ENCODE data around the gene AP4M1.
"Not testable (repeated sequence)": the region's sequence is repeated elsewhere in the genome, so short reads cannot be mapped to it uniquely, and the experiment has no call there.

Gene AP4M1

DNA sequence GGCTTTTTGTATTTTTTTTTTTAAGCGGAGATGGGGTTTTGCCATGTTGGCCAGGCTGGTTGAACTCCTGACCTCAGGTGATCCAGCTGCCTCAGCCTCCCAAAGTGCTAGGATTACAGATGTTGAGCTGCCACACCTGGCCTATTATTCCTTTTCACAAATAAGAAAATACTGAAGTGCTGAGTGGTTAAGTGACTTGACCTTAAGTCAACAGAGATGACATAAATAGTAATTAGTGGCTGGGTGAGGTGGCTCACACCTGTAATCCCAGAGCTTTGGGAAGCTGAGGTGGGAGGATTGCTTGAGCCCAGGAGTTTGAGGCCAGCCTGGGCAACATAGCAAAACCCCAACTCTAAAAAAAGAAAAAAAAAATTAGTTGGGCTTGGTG is 28.8 kb downstream of the AP4M1 start:
- DNase-seq; H3K27me3 ChIP-seq (replicated peaks in 2 of 5; ENCODE audit: control insufficient read depth in 4 of 5, insufficient read depth in 5 of 5, low read length in 4 of 5); H3K4me3 ChIP-seq (ENCODE audit: control insufficient read depth in 1 of 7, extremely low read depth in 1 of 7, insufficient read depth in 4 of 7, low read depth in 2 of 7, low read length in 6 of 7); H3K36me3 ChIP-seq (ENCODE audit: control insufficient read depth in 4 of 4, insufficient read depth in 4 of 4, low read length in 3 of 4); H3K27ac ChIP-seq (ENCODE audit: insufficient read depth in 1 of 2, low read depth in 1 of 2, low read length in 2 of 2, poor library complexity in 1 of 2, severe bottlenecking in 2 of 2); H3K9me3 ChIP-seq (ENCODE audit: control extremely low read depth in 1 of 5, control insufficient read depth in 4 of 5, insufficient read depth in 2 of 5, low read depth in 1 of 5, low read length in 4 of 5): not testable (repeated sequence)
- 100% methylated on average over 1 of the region's 1 CpG for WGBS (ENCODE audit: insufficient coverage)
- H3K4me1 ChIP-seq (ENCODE audit: control extremely low read depth in 1 of 4, control insufficient read depth in 4 of 4, insufficient read depth in 4 of 4, low read length in 3 of 4) = peaks cover 0 to 28% (median 24%) of the 10 kb centered on the region in 4 experiments
- POLR2A ChIA-PET = interaction anchor here (0.6 kb wide), 1 partner anchor 722 kb away, joined by 4 read pairs; the partner anchor contains the start of genes BUD31 and PDAP1
- CTCF ChIA-PET = interaction anchor here (0.7 to 11.4 kb wide), 15 partner anchors 9 to 89 kb away, joined by 3 to 127 read pairs (median 5); partner anchors contain the start of genes AP4M1, LAMTOR4, MCM7 and PVRIG

DNA sequence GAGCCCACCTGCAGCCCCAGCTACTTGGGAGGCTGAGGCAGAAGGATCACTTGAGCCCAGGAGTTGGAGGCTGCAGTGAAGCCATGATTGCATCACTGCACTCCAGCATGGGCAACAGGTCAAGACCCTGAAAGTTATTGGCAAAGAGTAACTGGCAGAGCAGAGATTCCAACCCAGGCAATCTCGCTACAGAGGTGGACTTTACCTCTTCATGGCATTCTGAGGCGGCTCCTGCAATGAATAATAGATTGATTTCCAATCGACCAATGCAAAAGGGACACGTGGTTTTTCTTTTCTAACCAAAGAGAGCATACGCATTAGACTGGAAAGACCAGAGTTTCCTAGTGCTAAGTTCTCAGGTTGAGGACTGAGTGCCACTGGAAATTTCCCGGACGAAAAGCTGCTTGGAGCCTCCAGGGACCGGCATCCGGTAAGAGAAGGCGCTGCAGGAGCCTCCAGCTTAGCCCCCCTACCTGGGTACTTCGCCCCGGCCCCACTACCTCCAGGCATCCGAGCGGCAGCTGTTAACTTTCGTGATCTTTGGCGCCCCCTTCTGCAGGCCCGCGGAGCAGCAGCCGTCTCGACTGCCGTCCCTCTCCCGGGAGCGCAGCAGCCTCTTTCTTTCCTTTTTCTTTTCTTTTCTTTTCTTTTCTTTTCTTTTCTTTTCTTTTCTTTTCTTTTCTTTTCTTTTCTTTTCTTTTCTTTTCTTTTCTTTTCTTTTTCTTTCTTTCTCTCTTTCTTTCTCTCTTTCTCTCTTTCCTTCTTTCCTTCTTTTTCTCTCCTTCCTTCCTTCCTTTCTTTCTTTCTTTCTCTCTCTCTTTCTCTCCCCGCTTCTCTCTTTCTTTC is 29.4 kb downstream of the AP4M1 start:
- CTCF ChIA-PET = interaction anchor here (0.7 to 11.4 kb wide), 16 partner anchors 10 to 88 kb away, joined by 3 to 127 read pairs (median 4); partner anchors contain the start of genes AP4M1, LAMTOR4, MCM7 and PVRIG
- Histone ChIP-seq H3K27ac (ENCODE audit: insufficient read depth in 1 of 2, low read depth in 1 of 2, low read length in 2 of 2, poor library complexity in 1 of 2, severe bottlenecking in 2 of 2) (no peak overlapping the region), H3K4me3 (ENCODE audit: control insufficient read depth in 1 of 7, extremely low read depth in 1 of 7, insufficient read depth in 4 of 7, low read depth in 2 of 7, low read length in 6 of 7) (peak overlapping the region in 2 of 7 experiments; percentile 4 to 59), H3K27me3 (replicated peaks in 2 of 5; ENCODE audit: control insufficient read depth in 4 of 5, insufficient read depth in 5 of 5, low read length in 4 of 5) (no peaks in the 10 kb centered on the region), H3K36me3 (ENCODE audit: control insufficient read depth in 4 of 4, insufficient read depth in 4 of 4, low read length in 3 of 4) (no peaks in the 10 kb centered on the region), H3K4me1 (ENCODE audit: control extremely low read depth in 1 of 4, control insufficient read depth in 4 of 4, insufficient read depth in 4 of 4, low read length in 3 of 4) (peaks cover 0 to 24% (median 23%) of the 10 kb centered on the region in 4 experiments), H3K9me3 (ENCODE audit: control extremely low read depth in 1 of 5, control insufficient read depth in 4 of 5, insufficient read depth in 2 of 5, low read depth in 1 of 5, low read length in 4 of 5) (no peaks in the 10 kb centered on the region)
- WGBS (ENCODE audit: insufficient coverage) = 16% methylated on average over 22 of the region's 24 CpGs
- POLR2A ChIA-PET = interaction anchor here (1.1 kb wide), 1 partner anchor 49 kb away, joined by 4 read pairs; no protein-coding TSS in a partner anchor
- peak; percentile 61 to 77 (median 74) for DNase-seq

DNA sequence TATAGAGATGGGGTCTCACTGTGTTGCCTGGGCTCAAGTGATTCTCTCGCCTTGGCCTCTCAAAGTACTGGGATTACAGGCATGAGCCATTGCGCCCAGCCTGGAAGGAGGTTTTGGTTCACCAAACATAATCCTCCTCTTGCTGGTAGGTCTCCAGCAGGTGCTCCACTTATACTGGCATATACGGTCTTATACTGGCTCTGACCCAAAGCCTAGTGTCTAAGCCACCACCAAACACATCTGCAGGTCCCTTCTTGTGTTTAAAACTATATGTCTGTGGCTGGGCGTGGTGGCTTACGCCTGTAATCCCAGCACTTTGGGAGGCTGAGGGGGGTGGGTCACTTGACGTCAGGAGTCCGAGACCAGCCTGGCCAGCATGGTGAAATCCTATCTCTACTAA is 30.7 kb downstream of the AP4M1 start:
- no peaks in the 10 kb centered on the region for H3K9me3 ChIP-seq (ENCODE audit: control extremely low read depth in 1 of 5, control insufficient read depth in 4 of 5, insufficient read depth in 2 of 5, low read depth in 1 of 5, low read length in 4 of 5)
- ChIA-PET POLR2A (interaction anchor here (0.8 to 1.0 kb wide), 3 partner anchors 51 to 85 kb away, joined by 3 to 6 read pairs (median 3); no protein-coding TSS in a partner anchor), CTCF (interaction anchor here (1.1 to 11.4 kb wide), 24 partner anchors 8 to 215 kb away, joined by 3 to 127 read pairs (median 6); partner anchors contain the start of genes AP4M1, GAL3ST4, LAMTOR4 and PVRIG)
- WGBS (ENCODE audit: insufficient coverage) = 62% methylated on average over 5 of the region's 7 CpGs
- H3K4me3 ChIP-seq (ENCODE audit: control insufficient read depth in 1 of 7, extremely low read depth in 1 of 7, insufficient read depth in 4 of 7, low read depth in 2 of 7, low read length in 6 of 7) = no peak overlapping the region
- H3K4me1 ChIP-seq (ENCODE audit: control extremely low read depth in 1 of 4, control insufficient read depth in 4 of 4, insufficient read depth in 4 of 4, low read length in 3 of 4) = peaks cover 0 to 19% (median 15%) of the 10 kb centered on the region in 4 experiments
- DNase-seq = no peak
- no peaks in the 10 kb centered on the region for H3K27me3 ChIP-seq (replicated peaks in 2 of 5; ENCODE audit: control insufficient read depth in 4 of 5, insufficient read depth in 5 of 5, low read length in 4 of 5)
- no peaks in the 10 kb centered on the region for H3K36me3 ChIP-seq (ENCODE audit: control insufficient read depth in 4 of 4, insufficient read depth in 4 of 4, low read length in 3 of 4)
- no peak overlapping the region for H3K27ac ChIP-seq (ENCODE audit: insufficient read depth in 1 of 2, low read depth in 1 of 2, low read length in 2 of 2, poor library complexity in 1 of 2, severe bottlenecking in 2 of 2)

GRCh38 chr7:100132697-100133151 is 31.3 kb downstream of the AP4M1 start:
- CTCF ChIA-PET = interaction anchor here (0.6 to 11.4 kb wide), 30 partner anchors 9 to 215 kb away, joined by 3 to 127 read pairs (median 6); partner anchors contain the start of genes AP4M1, GAL3ST4, LAMTOR4 and MCM7
- no peak overlapping the region for H3K4me3 ChIP-seq (ENCODE audit: control insufficient read depth in 1 of 7, extremely low read depth in 1 of 7, insufficient read depth in 4 of 7, low read depth in 2 of 7, low read length in 6 of 7)
- POLR2A ChIA-PET = interaction anchor here (0.8 to 1.0 kb wide), 2 partner anchors 78 to 85 kb away, joined by 3 read pairs; no protein-coding TSS in a partner anchor

DNA sequence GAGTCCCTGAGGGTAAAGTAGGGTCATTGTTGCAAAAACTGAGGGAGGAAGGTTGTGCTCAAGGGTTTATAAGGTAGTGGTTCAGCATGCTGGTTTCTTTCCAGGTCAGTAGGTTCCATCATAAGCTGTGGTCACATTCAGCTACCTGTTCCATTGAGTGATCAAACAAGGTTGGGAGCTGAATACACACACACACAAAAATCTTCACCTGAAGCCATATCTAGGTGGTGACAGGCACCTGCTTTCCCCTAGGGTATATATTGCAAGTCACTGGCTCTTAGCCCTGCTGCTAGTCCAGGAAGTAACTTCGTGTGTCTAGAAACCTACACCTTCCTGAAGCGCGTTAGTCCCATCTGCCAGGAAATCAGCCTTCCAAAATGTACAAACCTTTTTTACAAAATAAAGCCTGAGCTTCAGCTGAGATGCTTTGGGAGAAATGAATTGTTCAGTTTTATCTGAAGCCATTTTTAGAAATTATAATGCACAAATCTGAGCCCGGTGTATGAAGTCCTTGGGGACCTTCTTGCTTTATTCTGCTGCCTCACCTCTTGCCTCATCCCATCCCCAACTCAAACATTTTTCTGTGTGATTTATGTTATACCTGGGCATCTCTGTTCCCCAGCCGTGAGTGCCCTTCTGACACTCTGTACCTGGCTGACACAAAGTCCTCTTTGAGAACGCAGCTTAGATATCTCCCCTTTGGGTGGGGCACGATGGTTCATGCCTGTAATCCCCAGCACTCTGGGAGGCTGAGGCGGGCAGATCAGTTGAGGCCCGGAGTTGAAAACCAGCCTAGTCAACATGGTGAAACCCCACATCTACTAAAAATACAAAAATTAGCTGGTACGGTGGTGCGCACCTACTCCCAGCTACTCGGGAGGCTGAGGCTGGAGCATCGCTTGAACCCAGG is 36.7 kb downstream of the AP4M1 start:
- 67% methylated on average over 4 of the region's 13 CpGs for WGBS (ENCODE audit: insufficient coverage)
- H3K27ac ChIP-seq (ENCODE audit: insufficient read depth in 1 of 2, low read depth in 1 of 2, low read length in 2 of 2, poor library complexity in 1 of 2, severe bottlenecking in 2 of 2) = no peak overlapping the region
- H3K9me3 ChIP-seq (ENCODE audit: control extremely low read depth in 1 of 5, control insufficient read depth in 4 of 5, insufficient read depth in 2 of 5, low read depth in 1 of 5, low read length in 4 of 5) = no peaks in the 10 kb centered on the region
- POLR2A ChIA-PET = interaction anchor here (0.6 kb wide), 1 partner anchor 1791 kb away, joined by 5 read pairs; no protein-coding TSS in a partner anchor
- CTCF ChIA-PET = interaction anchor here (1.3 to 11.4 kb wide), 4 partner anchors 10 to 148 kb away, joined by 3 to 127 read pairs (median 4); partner anchors contain the start of gene PVRIG
- peaks cover 2 to 14% (median 8%) of the 10 kb centered on the region in 4 experiments for H3K4me1 ChIP-seq (ENCODE audit: control extremely low read depth in 1 of 4, control insufficient read depth in 4 of 4, insufficient read depth in 4 of 4, low read length in 3 of 4)
- no peak for DNase-seq
- H3K36me3 ChIP-seq (ENCODE audit: control insufficient read depth in 4 of 4, insufficient read depth in 4 of 4, low read length in 3 of 4) = no peaks in the 10 kb centered on the region
- no peaks in the 10 kb centered on the region for H3K27me3 ChIP-seq (replicated peaks in 2 of 5; ENCODE audit: control insufficient read depth in 4 of 5, insufficient read depth in 5 of 5, low read length in 4 of 5)
- no peak overlapping the region for H3K4me3 ChIP-seq (ENCODE audit: control insufficient read depth in 1 of 7, extremely low read depth in 1 of 7, insufficient read depth in 4 of 7, low read depth in 2 of 7, low read length in 6 of 7)

More at GRCh38 chr7:100132697-100133151, 31.3 kb downstream of the AP4M1 start:
- no peaks in the 10 kb centered on the region for H3K36me3 ChIP-seq (ENCODE audit: control insufficient read depth in 4 of 4, insufficient read depth in 4 of 4, low read length in 3 of 4)
- peak; percentile 65 to 76 (median 69) for DNase-seq
- WGBS (ENCODE audit: insufficient coverage) = 56% methylated on average over 2 of the region's 3 CpGs
- H3K4me1 ChIP-seq (ENCODE audit: control extremely low read depth in 1 of 4, control insufficient read depth in 4 of 4, insufficient read depth in 4 of 4, low read length in 3 of 4) = peaks cover 0 to 14% (median 11%) of the 10 kb centered on the region in 4 experiments
- no peaks in the 10 kb centered on the region for H3K27me3 ChIP-seq (replicated peaks in 2 of 5; ENCODE audit: control insufficient read depth in 4 of 5, insufficient read depth in 5 of 5, low read length in 4 of 5)
- no peak overlapping the region for H3K27ac ChIP-seq (ENCODE audit: insufficient read depth in 1 of 2, low read depth in 1 of 2, low read length in 2 of 2, poor library complexity in 1 of 2, severe bottlenecking in 2 of 2)
- no peaks in the 10 kb centered on the region for H3K9me3 ChIP-seq (ENCODE audit: control extremely low read depth in 1 of 5, control insufficient read depth in 4 of 5, insufficient read depth in 2 of 5, low read depth in 1 of 5, low read length in 4 of 5)

DNA sequence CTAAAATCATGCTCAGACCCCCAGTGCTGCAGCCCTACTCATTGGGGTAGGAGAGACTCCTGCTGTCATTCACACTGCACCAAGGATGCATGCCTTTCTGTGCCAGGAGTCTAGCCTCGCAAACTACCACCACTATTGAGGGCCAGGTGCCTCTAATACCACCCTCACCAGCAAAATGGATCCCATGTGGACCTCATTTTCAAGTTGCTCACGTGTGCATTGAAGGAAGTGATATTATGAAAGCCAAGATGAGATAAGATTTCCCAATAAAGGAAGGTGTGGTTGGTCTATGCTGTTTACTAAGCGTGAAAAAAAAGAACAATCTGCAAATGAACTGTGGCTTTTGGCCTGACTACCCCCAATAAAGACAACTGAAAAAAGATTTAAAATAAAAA is 40.1 kb downstream of the AP4M1 start:
- H3K9me3 ChIP-seq (ENCODE audit: control extremely low read depth in 1 of 5, control insufficient read depth in 4 of 5, insufficient read depth in 2 of 5, low read depth in 1 of 5, low read length in 4 of 5) = no peaks in the 10 kb centered on the region
- no peaks in the 10 kb centered on the region for H3K36me3 ChIP-seq (ENCODE audit: control insufficient read depth in 4 of 4, insufficient read depth in 4 of 4, low read length in 3 of 4)
- peaks cover 2 to 14% (median 8%) of the 10 kb centered on the region in 4 experiments for H3K4me1 ChIP-seq (ENCODE audit: control extremely low read depth in 1 of 4, control insufficient read depth in 4 of 4, insufficient read depth in 4 of 4, low read length in 3 of 4)
- DNase-seq = peak in 1 of 3 donors; percentile 27
- ChIA-PET POLR2A (no interaction called here), CTCF (interaction anchor here (1.1 to 3.8 kb wide), 2 partner anchors 10 to 13 kb away, joined by 3 to 20 read pairs; no protein-coding TSS in a partner anchor)
- WGBS (ENCODE audit: insufficient coverage) = 0% methylated on average over 1 of the region's 3 CpGs
- H3K27me3 ChIP-seq (replicated peaks in 2 of 5; ENCODE audit: control insufficient read depth in 4 of 5, insufficient read depth in 5 of 5, low read length in 4 of 5) = no peaks in the 10 kb centered on the region
- H3K4me3 ChIP-seq (ENCODE audit: control insufficient read depth in 1 of 7, extremely low read depth in 1 of 7, insufficient read depth in 4 of 7, low read depth in 2 of 7, low read length in 6 of 7) = no peak overlapping the region
- H3K27ac ChIP-seq (ENCODE audit: insufficient read depth in 1 of 2, low read depth in 1 of 2, low read length in 2 of 2, poor library complexity in 1 of 2, severe bottlenecking in 2 of 2) = no peak overlapping the region
